Effector memory CD4-positive, alpha-beta T cell (primary cell): ENCODE results near the gene CT47A7.
"Not testable (repeated sequence)": the region's sequence is repeated elsewhere in the genome, so short reads cannot be mapped to it uniquely, and the experiment has no call there.

Experiments
- DNase-seq, 3 donors: peaks; one replicate each; pipeline ENCODE4 v3.0.0-alpha.2; 2020
- H3K27ac ChIP-seq: 2 replicates; pipeline ENCODE4 v1.7.0; 2013; ENCODE audit warnings: mild to moderate bottlenecking, low read length, moderate library complexity; ENCODE audit not compliant: insufficient read depth, poor library complexity, severe bottlenecking
- H3K27me3 ChIP-seq: replicated peaks from 2 replicates; pipeline ENCODE4 v1.7.0; 2013; ENCODE audit warnings: mild to moderate bottlenecking, low read length; ENCODE audit not compliant: insufficient read depth, control insufficient read depth, poor library complexity, severe bottlenecking
- H3K36me3 ChIP-seq: 2 replicates; pipeline ENCODE4 v1.7.0; 2013; ENCODE audit warnings: mild to moderate bottlenecking, low read length, moderate library complexity; ENCODE audit not compliant: control insufficient read depth, insufficient read depth
- H3K4me1 ChIP-seq: 2 replicates; pipeline ENCODE4 v1.7.0; 2013; ENCODE audit warnings: low read length, mild to moderate bottlenecking; ENCODE audit not compliant: control insufficient read depth, insufficient read depth, poor library complexity, severe bottlenecking
- H3K4me3 ChIP-seq: 2 replicates; pipeline ENCODE4 v1.7.0; 2013; ENCODE audit warnings: low read length, low read depth, mild to moderate bottlenecking; ENCODE audit not compliant: insufficient read depth, poor library complexity, severe bottlenecking
- H3K9me3 ChIP-seq: 2 replicates; pipeline ENCODE4 v1.7.0; 2013; ENCODE audit warnings: mild to moderate bottlenecking, low read length, moderate library complexity; ENCODE audit not compliant: control insufficient read depth
- total RNA-seq, 3 donors: gene quantifications; one replicate each; lab custom pipeline; 2026; lab: John Stamatoyannopoulos, UW

CT47A7 gene
- 0 reads per million in 3 donors for total RNA-seq

- H3K4me1 ChIP-seq, H3K9me3 ChIP-seq, H3K27me3 ChIP-seq, H3K36me3 ChIP-seq, DNase-seq, H3K4me3 ChIP-seq, H3K27ac ChIP-seq: not testable (repeated sequence)
These were observed at the start of gene CT47A7 for GRCh38 chrX:120956500-120956899. TSS of gene CT47A7 (minus strand) at chrX:120956600. CDS start at chrX:120956345, 255 bp downstream.

GRCh38 chrX:121000589-121000988 lies 44.2 kb upstream of the CT47A7 start:
- H3K27ac ChIP-seq, result no peak overlapping the region
- no peak for DNase-seq
- H3K4me3 ChIP-seq, result no peak overlapping the region
- no peaks in the 10 kb centered on the region for H3K36me3 ChIP-seq
- H3K27me3 ChIP-seq, result peaks cover 2% of the 10 kb centered on the region
- H3K4me1 ChIP-seq, result no peaks in the 10 kb centered on the region
- no peaks in the 10 kb centered on the region for H3K9me3 ChIP-seq

- H3K9me3 ChIP-seq, result no peaks in the 10 kb centered on the region
- no peaks in the 10 kb centered on the region for H3K4me1 ChIP-seq
- no peak overlapping the region for H3K4me3 ChIP-seq
- no peak overlapping the region for H3K27ac ChIP-seq
- no peak for DNase-seq
- H3K36me3 ChIP-seq, result no peaks in the 10 kb centered on the region
- peaks cover 2% of the 10 kb centered on the region for H3K27me3 ChIP-seq
These were observed 43.0 kb upstream of the CT47A7 start for GRCh38 chrX:120999413-120999812.

GRCh38 chrX:120985660-120986059 lies 29.3 kb upstream of the CT47A7 start, which contains the start of gene CT47A1:
TSS of gene CT47A1 (minus strand) at chrX:120985760. CDS start at chrX:120985529, 231 bp downstream.
- not testable (repeated sequence) for H3K4me1 ChIP-seq, H3K36me3 ChIP-seq, H3K4me3 ChIP-seq, H3K9me3 ChIP-seq, DNase-seq, H3K27me3 ChIP-seq, H3K27ac ChIP-seq
